Spleen (tissue), 7 donors: ENCODE measurements around the gene SLC38A3.

ENCODE experiments used
- CTCF ChIP-seq, 11 experiments: fragments of 200-600 bp in 7 of 11; fragments of 450-650 bp in 4 of 11; sonication (generic) in 4 of 11; IDR thresholded peaks in 8 of 11; conservative IDR thresholded peaks in 3 of 11; 1 replicate in 7 of 11; 2 replicates in 4 of 11; pipeline versions ENCODE4 v1.4.0 to v1.8.0; 2016 to 2021; ENCODE audit warnings: antibody characterized with exemption in 11 of 11, inconsistent platforms in 4 of 11, mild to moderate bottlenecking in 1 of 11
- POLR2A ChIP-seq, 3 donors: fragments of 450-650 bp; IDR thresholded peaks; one replicate each; pipeline ENCODE4 v1.5.1; 2017; ENCODE audit warnings: antibody characterized with exemption in 3 of 3, mild to moderate bottlenecking in 1 of 3
- donor health status: DM: no; HTN: no; CAD: no; lungs with moderate emphysema.
- donor health status: DM: no; HTN: no; CAD: no.
- donor health status: DM: no; HTN: no; CAD: no.

GRCh38 chr3:50181985-50182384, 23.1 kb upstream of the SLC38A3 start:
- TF ChIP-seq CTCF (IDR thresholded peaks at IDR 0.05 in 8 of 11, conservative IDR thresholded peaks at IDR 0.05 in 3 of 11) (no peak), POLR2A (IDR thresholded peaks at IDR 0.05) (no peak)
